Spleen (tissue), 11 donors: ENCODE measurements around the gene L3MBTL1. TPM values are rescaled to one million over a fixed set of nuclear protein-coding genes. Genes with fewer than 3 reads are reported as not detected.

ENCODE experiments used
- DNase-seq: peaks from one replicate; pipeline ENCODE4 v3.0.0-alpha.2; 2020
- H3K27ac ChIP-seq, 8 donors: fragments of 200-600 bp; sonication (generic) in 7 of 8; 1 replicate in 4 of 8; 2 replicates in 4 of 8; pipeline versions ENCODE4 v1.5.0 to v1.8.0; 2016 to 2021; ENCODE audit warnings: inconsistent platforms in 4 of 8, mild to moderate bottlenecking in 4 of 8, moderate library complexity in 1 of 8
- H3K27me3 ChIP-seq, 7 donors: fragments of 200-600 bp; sonication (generic) in 6 of 7; replicated peaks in 1 of 7; 1 replicate in 4 of 7; 2 replicates in 3 of 7; pipeline versions ENCODE4 v1.5.0 to v1.8.0; 2016 to 2021; ENCODE audit warnings: inconsistent platforms in 3 of 7, mild to moderate bottlenecking in 1 of 7
- H3K36me3 ChIP-seq, 6 donors: fragments of 200-600 bp; sonication (generic) in 5 of 6; 1 replicate in 4 of 6; 2 replicates in 2 of 6; pipeline versions ENCODE4 v1.5.0 to v1.8.0; 2016 to 2021; ENCODE audit warnings: inconsistent platforms in 2 of 6
- H3K4me1 ChIP-seq, 6 donors: fragments of 200-600 bp; sonication (generic) in 5 of 6; 1 replicate in 3 of 6; 2 replicates in 3 of 6; pipeline versions ENCODE4 v1.5.0 to v1.8.0; 2016 to 2021; ENCODE audit warnings: inconsistent platforms in 3 of 6
- H3K4me3 ChIP-seq, 8 donors: fragments of 200-600 bp; sonication (generic) in 7 of 8; 1 replicate in 4 of 8; 2 replicates in 4 of 8; pipeline versions ENCODE4 v1.5.0 to v1.8.0; 2016 to 2021; ENCODE audit warnings: inconsistent platforms in 4 of 8, mild to moderate bottlenecking in 4 of 8, moderate library complexity in 2 of 8
- H3K9me3 ChIP-seq, 8 donors: fragments of 200-600 bp; sonication (generic) in 7 of 8; 1 replicate in 4 of 8; 2 replicates in 4 of 8; pipeline versions ENCODE4 v1.5.0 to v1.8.0; 2016 to 2021; ENCODE audit warnings: inconsistent platforms in 4 of 8
- POLR2A ChIP-seq, 3 donors: fragments of 450-650 bp; IDR thresholded peaks; one replicate each; pipeline ENCODE4 v1.5.1; 2017; ENCODE audit warnings: antibody characterized with exemption in 3 of 3, mild to moderate bottlenecking in 1 of 3
- POLR2AphosphoS5 ChIP-seq, 3 donors: sonication (generic); formaldehyde crosslinking; IDR thresholded peaks; one replicate each; pipeline ENCODE4 v1.5.1; 2017; ENCODE audit warnings: antibody characterized with exemption in 3 of 3
- WGBS, 5 donors: extraction: QIAGEN DNeasy Blood & Tissue Kit in 3 of 5; methylation state at CpG; one replicate each; pipeline versions ENCODE4 v1.1.5 to v1.1.7; 2013 to 2018; 5-methylcytosine and 5-hydroxymethylcytosine counted together
- intact Hi-C: fragments of 100-400 bp; cut with DNase I; formaldehyde crosslinking; loops from one replicate; pipeline ENCODE4 v1.15.0; 2023; ENCODE audit warnings: low total_unique reads
- polyA plus RNA-seq, 3 donors: library from polyadenylated mRNA; stranded (reverse); fragments of 200-250 nt; gene quantifications; one replicate each; pipeline ENCODE4 v1.2.1, GENCODE V29; 2013
- total RNA-seq, 7 donors: library from RNA; depleted of rRNA in 3 of 7; stranded (reverse); fragments of >200 nt in 3 of 7; fragmentation: NEBNext Ultra II Directional in 4 of 7; extraction: Animal tissue kit (Norgen Biotek cat#: 25700) in 4 of 7; gene quantifications; one replicate each; pipeline versions ENCODE4 v1.1.0 to v1.2.1, GENCODE V29; 2016 to 2021
- TF ChIP-seq, protein P1 (sequence below), 11 experiments: fragments of 200-600 bp in 7 of 11; fragments of 450-650 bp in 4 of 11; sonication (generic) in 4 of 11; IDR thresholded peaks in 8 of 11; conservative IDR thresholded peaks in 3 of 11; 1 replicate in 7 of 11; 2 replicates in 4 of 11; pipeline versions ENCODE4 v1.4.0 to v1.8.0; 2016 to 2021; ENCODE audit warnings: antibody characterized with exemption in 11 of 11, inconsistent platforms in 4 of 11, mild to moderate bottlenecking in 1 of 11
- donor health status: healthy with polysubstance abuse.
- donor health status: DM: no; HTN: no; CAD: no; lungs with moderate emphysema.
- donor health status: DM: no; HTN: no; CAD: no.
- donor health status: Bipolar disorder and iron deficiency.
- donor health status: healthy.
- donor health status: DM: no; HTN: no; CAD: no.
- donor health status: DM: yes; HTN: yes; CAD: no.

Gene L3MBTL1
- total and polyA plus RNA-seq, 10 donors, result 3.1 to 19.1 (median 14.1) TPM

DNA sequence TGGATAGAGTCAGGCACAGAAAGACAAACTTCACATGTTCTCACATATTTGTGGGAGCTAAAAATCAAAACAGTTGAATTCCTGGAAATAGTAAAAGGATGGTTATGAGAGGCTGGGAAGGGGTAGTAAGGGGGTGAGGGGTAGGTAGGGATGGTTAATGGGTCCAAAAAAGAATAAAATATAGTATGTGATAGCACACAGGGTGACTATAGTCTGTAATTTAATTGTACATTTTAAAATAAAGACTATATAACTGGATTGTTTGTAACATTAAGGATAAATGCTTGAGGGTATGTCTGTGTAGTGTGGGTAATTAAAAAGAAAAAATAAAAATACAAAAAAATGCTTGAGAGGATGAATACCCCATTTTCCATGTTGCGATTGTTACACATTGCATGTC is 39.9 kb upstream of the L3MBTL1 start:
- Histone ChIP-seq H3K27ac (no peak overlapping the region), H3K4me3 (no peak overlapping the region), H3K36me3 (peaks cover 1 to 93% (median 62%) of the 10 kb centered on the region in 6 donors), H3K27me3 (no peaks in the 10 kb centered on the region), H3K4me1 (peaks cover 3 to 18% (median 9%) of the 10 kb centered on the region in 6 donors), H3K9me3 (no peaks in the 10 kb centered on the region)
- intact Hi-C loops, result no loop called here
- no peak for DNase-seq
- WGBS, 5 donors, result 94 to 100% (median 95%) methylated on average over 1 of the region's 1 CpG
- TF ChIP-seq, protein P1, sequence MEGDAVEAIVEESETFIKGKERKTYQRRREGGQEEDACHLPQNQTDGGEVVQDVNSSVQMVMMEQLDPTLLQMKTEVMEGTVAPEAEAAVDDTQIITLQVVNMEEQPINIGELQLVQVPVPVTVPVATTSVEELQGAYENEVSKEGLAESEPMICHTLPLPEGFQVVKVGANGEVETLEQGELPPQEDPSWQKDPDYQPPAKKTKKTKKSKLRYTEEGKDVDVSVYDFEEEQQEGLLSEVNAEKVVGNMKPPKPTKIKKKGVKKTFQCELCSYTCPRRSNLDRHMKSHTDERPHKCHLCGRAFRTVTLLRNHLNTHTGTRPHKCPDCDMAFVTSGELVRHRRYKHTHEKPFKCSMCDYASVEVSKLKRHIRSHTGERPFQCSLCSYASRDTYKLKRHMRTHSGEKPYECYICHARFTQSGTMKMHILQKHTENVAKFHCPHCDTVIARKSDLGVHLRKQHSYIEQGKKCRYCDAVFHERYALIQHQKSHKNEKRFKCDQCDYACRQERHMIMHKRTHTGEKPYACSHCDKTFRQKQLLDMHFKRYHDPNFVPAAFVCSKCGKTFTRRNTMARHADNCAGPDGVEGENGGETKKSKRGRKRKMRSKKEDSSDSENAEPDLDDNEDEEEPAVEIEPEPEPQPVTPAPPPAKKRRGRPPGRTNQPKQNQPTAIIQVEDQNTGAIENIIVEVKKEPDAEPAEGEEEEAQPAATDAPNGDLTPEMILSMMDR (IDR thresholded peaks at IDR 0.05 in 8 of 11, conservative IDR thresholded peaks at IDR 0.05 in 3 of 11), result no peak
- TF ChIP-seq POLR2AphosphoS5 (IDR thresholded peaks at IDR 0.05), result no peak
- no peak for TF ChIP-seq POLR2A (IDR thresholded peaks at IDR 0.05)

DNA sequence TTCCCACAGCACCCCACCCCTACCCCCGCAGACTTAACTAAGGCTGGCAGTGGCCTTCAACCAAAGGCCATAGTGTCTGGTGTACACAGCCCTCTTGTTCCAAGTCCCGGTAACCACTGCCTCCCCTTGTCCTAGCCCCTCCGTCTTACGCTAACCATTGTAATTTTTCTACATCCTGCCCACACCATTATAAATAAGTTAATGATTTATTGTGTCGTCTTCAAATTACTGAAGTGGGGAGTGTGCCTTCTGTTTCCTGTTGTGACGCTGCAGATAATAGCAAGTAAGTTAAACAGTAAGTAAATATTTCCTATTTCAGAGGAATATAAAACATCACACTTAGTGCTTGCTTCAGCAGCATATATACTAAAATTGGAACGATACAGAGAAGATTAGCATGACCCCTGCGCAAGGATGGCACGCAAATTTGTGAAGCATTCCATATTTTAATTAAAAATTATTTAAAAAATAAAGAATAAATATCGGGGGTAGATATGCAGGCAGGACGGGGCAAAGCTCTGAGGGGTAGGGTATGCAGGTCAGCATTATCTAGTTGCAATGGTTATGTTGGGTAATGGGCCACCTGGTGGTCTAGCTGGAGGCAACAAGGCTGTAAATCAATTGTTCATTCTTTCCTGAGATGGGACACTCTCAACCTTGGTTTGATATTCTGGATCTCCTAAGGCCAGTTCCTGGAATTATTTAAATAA is 34.7 kb upstream of the L3MBTL1 start:
- no peak for TF ChIP-seq POLR2A (IDR thresholded peaks at IDR 0.05)
- TF ChIP-seq, protein P1 (IDR thresholded peaks at IDR 0.05 in 8 of 11, conservative IDR thresholded peaks at IDR 0.05 in 3 of 11), result no peak
- no peak for TF ChIP-seq POLR2AphosphoS5 (IDR thresholded peaks at IDR 0.05)
- no peak for DNase-seq
- Histone ChIP-seq H3K9me3 (no peaks in the 10 kb centered on the region), H3K27me3 (no peaks in the 10 kb centered on the region), H3K4me3 (no peak overlapping the region), H3K27ac (peak overlapping the region in 1 of 8 donors; percentile 36), H3K4me1 (peaks cover 0 to 6% (median 0%) of the 10 kb centered on the region in 6 donors), H3K36me3 (peaks cover 0 to 41% (median 18%) of the 10 kb centered on the region in 6 donors)
- 45 to 57% (median 55%) methylated on average over 11 of the region's 11 CpGs for WGBS, 5 donors
- intact Hi-C loops, result no loop called here

DNA sequence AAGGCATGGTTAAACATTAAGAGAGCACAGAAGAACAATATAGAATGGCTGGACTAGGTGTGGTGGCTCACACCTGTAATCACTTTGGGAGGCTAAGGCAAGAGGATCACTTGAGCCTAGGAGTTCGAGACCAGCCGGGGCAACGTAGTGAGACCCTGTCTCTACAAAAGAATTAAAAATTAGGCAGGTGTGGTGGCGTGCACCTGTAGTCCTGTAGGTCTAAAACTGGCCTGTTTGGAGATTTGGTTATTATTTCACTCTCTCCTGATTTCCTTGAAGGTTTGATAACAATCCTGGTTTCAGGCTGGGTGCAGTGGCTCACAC is 34.2 kb upstream of the L3MBTL1 start:
- no peak for DNase-seq
- H3K9me3 ChIP-seq, result no peaks in the 10 kb centered on the region
- no peak for TF ChIP-seq POLR2AphosphoS5 (IDR thresholded peaks at IDR 0.05)
- TF ChIP-seq, protein P1 (IDR thresholded peaks at IDR 0.05 in 8 of 11, conservative IDR thresholded peaks at IDR 0.05 in 3 of 11), result no peak
- TF ChIP-seq POLR2A (IDR thresholded peaks at IDR 0.05), result no peak
- peaks cover 0 to 35% (median 14%) of the 10 kb centered on the region in 6 donors for H3K36me3 ChIP-seq
- H3K27ac ChIP-seq, result no peak overlapping the region
- intact Hi-C loops, result no loop called here
- 96 to 100% (median 99%) methylated on average over 4 of the region's 4 CpGs for WGBS, 5 donors
- H3K4me3 ChIP-seq, result no peak overlapping the region
- H3K27me3 ChIP-seq, result no peaks in the 10 kb centered on the region
- H3K4me1 ChIP-seq, result peaks cover 0 to 6% (median 0%) of the 10 kb centered on the region in 6 donors

DNA sequence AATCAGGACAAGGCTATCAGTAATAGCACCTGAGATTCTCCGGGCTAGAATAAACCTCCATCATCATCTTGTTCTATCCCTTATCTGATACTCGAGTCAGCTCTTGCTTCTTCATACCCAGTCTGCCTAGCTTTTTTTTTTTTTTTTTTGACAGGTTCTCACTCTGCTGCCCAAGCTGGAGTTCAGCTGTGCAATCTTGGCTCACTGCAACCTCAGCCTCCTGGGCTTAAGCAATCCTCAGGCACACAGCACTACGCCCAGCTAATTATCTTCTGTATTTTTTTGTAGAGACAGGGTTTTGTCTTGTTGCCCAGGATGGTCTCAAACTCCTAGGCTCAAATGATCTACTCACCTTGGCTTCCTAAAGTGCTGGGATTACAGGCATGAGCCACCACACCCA is 30.3 kb upstream of the L3MBTL1 start:
- Histone ChIP-seq H3K27ac (no peak overlapping the region), H3K27me3 (no peaks in the 10 kb centered on the region), H3K4me1 (no peaks in the 10 kb centered on the region), H3K9me3 (peaks cover 0 to 5% (median 0%) of the 10 kb centered on the region in 8 donors), H3K4me3 (no peak overlapping the region), H3K36me3 (no peaks in the 10 kb centered on the region)
- 56 to 80% (median 79%) methylated on average over 3 of the region's 3 CpGs for WGBS, 5 donors
- no peak for DNase-seq
- intact Hi-C loops, result no loop called here
- no peak for TF ChIP-seq POLR2AphosphoS5 (IDR thresholded peaks at IDR 0.05)
